ENCODE results near the gene ATP6V0A4.
A peak's percentile ranks its signal among the peaks of the same experiment; 100 is the strongest.

The ATP6V0A4 gene

GRCh38 chr7:138756591-138757242, 41.3 kb downstream of the ATP6V0A4 start:
- DNase-seq (ENCODE audit: low spot score): no peak
- H3K4me2 ChIP-seq (ENCODE audit: insufficient read depth, low read length, poor library complexity, severe bottlenecking): no peak overlapping the region

DNA sequence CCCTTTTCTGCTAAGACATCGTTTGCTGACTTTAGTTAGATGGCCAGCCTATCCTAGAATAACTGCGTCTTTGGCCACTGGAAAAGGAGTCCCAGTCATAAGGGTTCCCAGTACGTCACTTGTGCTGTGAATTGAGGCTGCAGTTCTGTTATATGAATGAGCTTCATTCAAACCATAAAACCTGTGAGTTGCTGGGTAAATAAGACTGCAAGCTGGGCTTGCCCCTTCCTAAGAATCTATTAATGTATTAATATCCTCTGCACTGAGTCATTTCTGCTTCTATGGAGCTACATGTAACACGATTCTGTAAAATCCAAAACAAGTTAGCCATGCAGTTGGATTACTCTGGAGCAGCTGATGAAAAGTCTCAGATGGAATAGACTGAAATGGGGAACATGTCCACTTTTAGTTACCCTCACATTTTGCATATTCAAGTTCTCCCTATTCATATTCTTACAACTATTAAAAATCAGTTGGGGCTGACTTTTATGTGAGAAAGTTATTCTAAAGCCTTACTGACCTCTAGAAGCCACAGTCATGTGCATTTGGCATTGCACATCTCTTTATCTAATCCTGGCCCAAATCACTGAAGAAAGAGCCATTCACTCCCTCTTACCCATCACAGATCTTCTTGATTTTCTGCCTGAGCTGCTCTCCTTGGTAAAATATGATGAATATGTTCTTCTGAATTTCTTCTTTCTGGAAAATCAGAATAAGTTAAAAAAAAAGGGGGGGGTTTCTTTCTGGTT, 42.0 kb downstream of the ATP6V0A4 start:
- Histone ChIP-seq H2BK5ac (ENCODE audit: low read length) (no peak overlapping the region), H3K27me3 (ENCODE audit: control insufficient read depth in 3 of 3, insufficient read depth in 3 of 3, low read depth in 1 of 3, low read length in 3 of 3) (no peaks in the 10 kb centered on the region), H2AFZ (ENCODE audit: low read length) (peak overlapping the region; percentile 51), H4K8ac (ENCODE audit: low read depth, low read length) (no peak overlapping the region), H2BK120ac (ENCODE audit: low read depth, low read length) (no peak overlapping the region), H3K79me1 (ENCODE audit: low read depth, low read length) (no peaks in the 10 kb centered on the region), H2BK12ac (ENCODE audit: low read length) (no peak overlapping the region), H2BK15ac (ENCODE audit: low read length) (no peak overlapping the region), H3K9me3 (replicated peaks in 1 of 2; ENCODE audit: control insufficient read depth in 2 of 2, insufficient read depth in 1 of 2, low read depth in 1 of 2, low read length in 2 of 2) (no peaks in the 10 kb centered on the region), H3K18ac (ENCODE audit: low read length) (no peak overlapping the region), H3K4me1 (ENCODE audit: control insufficient read depth in 2 of 2, insufficient read depth in 1 of 2, low read depth in 1 of 2, low read length in 2 of 2) (peaks cover 0 to 16% of the 10 kb centered on the region in 2 donors), H3K9ac (ENCODE audit: low read depth, low read length, poor library complexity) (no peak overlapping the region), H3K36me3 (replicated peaks in 1 of 2; ENCODE audit: control insufficient read depth in 2 of 2, insufficient read depth in 2 of 2, low read length in 2 of 2) (no peaks in the 10 kb centered on the region), H3K4ac (ENCODE audit: low read length) (no peak overlapping the region), H2AK5ac (ENCODE audit: low read depth, low read length) (no peak overlapping the region), H3K4me2 (ENCODE audit: insufficient read depth, low read length, poor library complexity, severe bottlenecking) (no peak overlapping the region), H4K91ac (ENCODE audit: low read depth, low read length, poor library complexity) (no peak overlapping the region), H3K23ac (ENCODE audit: low read depth, low read length, poor library complexity) (no peak overlapping the region), H3K4me3 (ENCODE audit: low read length in 2 of 2) (no peak overlapping the region), H3K27ac (replicated peaks; ENCODE audit: low read length) (no peak overlapping the region), H3K14ac (ENCODE audit: low read length) (no peak overlapping the region)
- no peak for DNase-seq (ENCODE audit: low spot score)
- no CpG with 5 or more reads among the region's 4 CpGs for WGBS, 2 donors (ENCODE audit: extremely low coverage in 2 of 2, insufficient read length in 2 of 2, insufficient replicate concordance in 1 of 2)

More at GRCh38 chr7:138756591-138757242, 41.3 kb downstream of the ATP6V0A4 start:
- no peak overlapping the region for H2BK5ac ChIP-seq (ENCODE audit: low read length)
- H3K9me3 ChIP-seq (replicated peaks in 1 of 2; ENCODE audit: control insufficient read depth in 2 of 2, insufficient read depth in 1 of 2, low read depth in 1 of 2, low read length in 2 of 2): no peaks in the 10 kb centered on the region
- no peak overlapping the region for H2BK12ac ChIP-seq (ENCODE audit: low read length)
- peaks cover 0 to 15% of the 10 kb centered on the region in 2 donors for H3K4me1 ChIP-seq (ENCODE audit: control insufficient read depth in 2 of 2, insufficient read depth in 1 of 2, low read depth in 1 of 2, low read length in 2 of 2)
- no peak overlapping the region for H3K18ac ChIP-seq (ENCODE audit: low read length)
- no peak overlapping the region for H4K8ac ChIP-seq (ENCODE audit: low read depth, low read length)
- no peaks in the 10 kb centered on the region for H3K79me1 ChIP-seq (ENCODE audit: low read depth, low read length)
- no peak overlapping the region for H3K4me3 ChIP-seq (ENCODE audit: low read length in 2 of 2)
- H3K36me3 ChIP-seq (replicated peaks in 1 of 2; ENCODE audit: control insufficient read depth in 2 of 2, insufficient read depth in 2 of 2, low read length in 2 of 2): no peaks in the 10 kb centered on the region
- no CpG with 5 or more reads among the region's 4 CpGs for WGBS, 2 donors (ENCODE audit: extremely low coverage in 2 of 2, insufficient read length in 2 of 2, insufficient replicate concordance in 1 of 2)
- H2AK5ac ChIP-seq (ENCODE audit: low read depth, low read length): no peak overlapping the region
- no peak overlapping the region for H2BK120ac ChIP-seq (ENCODE audit: low read depth, low read length)
- no peak overlapping the region for H4K91ac ChIP-seq (ENCODE audit: low read depth, low read length, poor library complexity)
- no peak overlapping the region for H3K14ac ChIP-seq (ENCODE audit: low read length)
- H3K9ac ChIP-seq (ENCODE audit: low read depth, low read length, poor library complexity): no peak overlapping the region
- H3K4ac ChIP-seq (ENCODE audit: low read length): no peak overlapping the region
- no peak overlapping the region for H2BK15ac ChIP-seq (ENCODE audit: low read length)
- no peak overlapping the region for H3K23ac ChIP-seq (ENCODE audit: low read depth, low read length, poor library complexity)
- no peak overlapping the region for H3K27ac ChIP-seq (replicated peaks; ENCODE audit: low read length)
- no peaks in the 10 kb centered on the region for H3K27me3 ChIP-seq (ENCODE audit: control insufficient read depth in 3 of 3, insufficient read depth in 3 of 3, low read depth in 1 of 3, low read length in 3 of 3)
- H2AFZ ChIP-seq (ENCODE audit: low read length): no peak overlapping the region

- Histone ChIP-seq H3K27me3 (ENCODE audit: control insufficient read depth in 3 of 3, insufficient read depth in 3 of 3, low read depth in 1 of 3, low read length in 3 of 3) (no peaks in the 10 kb centered on the region), H3K4me3 (ENCODE audit: low read length in 2 of 2) (no peak overlapping the region), H3K14ac (ENCODE audit: low read length) (no peak overlapping the region), H3K36me3 (replicated peaks in 1 of 2; ENCODE audit: control insufficient read depth in 2 of 2, insufficient read depth in 2 of 2, low read length in 2 of 2) (no peaks in the 10 kb centered on the region), H2AK5ac (ENCODE audit: low read depth, low read length) (no peak overlapping the region), H4K8ac (ENCODE audit: low read depth, low read length) (no peak overlapping the region), H3K18ac (ENCODE audit: low read length) (no peak overlapping the region), H4K91ac (ENCODE audit: low read depth, low read length, poor library complexity) (no peak overlapping the region), H3K79me1 (ENCODE audit: low read depth, low read length) (no peaks in the 10 kb centered on the region), H2AFZ (ENCODE audit: low read length) (peak overlapping the region; percentile 51), H3K9ac (ENCODE audit: low read depth, low read length, poor library complexity) (no peak overlapping the region), H3K23ac (ENCODE audit: low read depth, low read length, poor library complexity) (no peak overlapping the region), H2BK120ac (ENCODE audit: low read depth, low read length) (no peak overlapping the region), H3K4me2 (ENCODE audit: insufficient read depth, low read length, poor library complexity, severe bottlenecking) (no peak overlapping the region), H2BK5ac (ENCODE audit: low read length) (no peak overlapping the region), H3K9me3 (replicated peaks in 1 of 2; ENCODE audit: control insufficient read depth in 2 of 2, insufficient read depth in 1 of 2, low read depth in 1 of 2, low read length in 2 of 2) (no peaks in the 10 kb centered on the region), H3K27ac (replicated peaks; ENCODE audit: low read length) (no peak overlapping the region), H2BK12ac (ENCODE audit: low read length) (no peak overlapping the region), H3K4ac (ENCODE audit: low read length) (no peak overlapping the region), H2BK15ac (ENCODE audit: low read length) (no peak overlapping the region), H3K4me1 (ENCODE audit: control insufficient read depth in 2 of 2, insufficient read depth in 1 of 2, low read depth in 1 of 2, low read length in 2 of 2) (peaks cover 0 to 20% of the 10 kb centered on the region in 2 donors)
- DNase-seq (ENCODE audit: low spot score): no peak
- no CpG with 5 or more reads among the region's 10 CpGs for whole genome bisulfite sequencing, 2 donors (ENCODE audit: extremely low coverage in 2 of 2, insufficient read length in 2 of 2, insufficient replicate concordance in 1 of 2)
Observed at GRCh38 chr7:138755331-138755747, 42.7 kb downstream of the ATP6V0A4 start.

DNA sequence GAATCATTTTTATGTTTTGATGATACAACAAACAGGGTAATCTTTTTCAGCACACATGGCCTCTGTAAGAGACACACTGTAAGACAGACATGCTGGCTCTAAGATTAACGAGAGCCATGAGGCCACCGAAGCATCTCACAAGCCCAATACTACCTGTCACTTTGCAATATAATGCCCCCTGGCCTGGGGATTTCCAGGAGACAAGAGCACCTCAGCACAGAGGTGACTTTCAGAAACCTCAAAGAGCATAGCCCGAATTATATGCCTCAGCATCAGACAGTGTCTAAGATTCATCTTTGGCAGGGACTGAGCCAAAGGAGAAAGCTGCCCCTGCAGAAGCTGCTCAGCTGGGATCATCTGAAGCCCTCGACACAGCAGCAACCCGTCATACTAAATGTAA, 44.4 kb downstream of the ATP6V0A4 start:
- H2BK120ac ChIP-seq (ENCODE audit: low read depth, low read length): no peak overlapping the region
- peaks cover 0 to 20% of the 10 kb centered on the region in 2 donors for H3K4me1 ChIP-seq (ENCODE audit: control insufficient read depth in 2 of 2, insufficient read depth in 1 of 2, low read depth in 1 of 2, low read length in 2 of 2)
- H3K9me3 ChIP-seq (replicated peaks in 1 of 2; ENCODE audit: control insufficient read depth in 2 of 2, insufficient read depth in 1 of 2, low read depth in 1 of 2, low read length in 2 of 2): no peaks in the 10 kb centered on the region
- no CpG with 5 or more reads among the region's 5 CpGs for WGBS, 2 donors (ENCODE audit: extremely low coverage in 2 of 2, insufficient read length in 2 of 2, insufficient replicate concordance in 1 of 2)
- DNase-seq (ENCODE audit: low spot score): no peak
- H4K91ac ChIP-seq (ENCODE audit: low read depth, low read length, poor library complexity): no peak overlapping the region
- no peak overlapping the region for H2BK5ac ChIP-seq (ENCODE audit: low read length)
- H3K18ac ChIP-seq (ENCODE audit: low read length): no peak overlapping the region
- H3K36me3 ChIP-seq (replicated peaks in 1 of 2; ENCODE audit: control insufficient read depth in 2 of 2, insufficient read depth in 2 of 2, low read length in 2 of 2): no peaks in the 10 kb centered on the region
- no peak overlapping the region for H3K27ac ChIP-seq (replicated peaks; ENCODE audit: low read length)
- no peak overlapping the region for H3K4me2 ChIP-seq (ENCODE audit: insufficient read depth, low read length, poor library complexity, severe bottlenecking)
- H3K27me3 ChIP-seq (ENCODE audit: control insufficient read depth in 3 of 3, insufficient read depth in 3 of 3, low read depth in 1 of 3, low read length in 3 of 3): no peaks in the 10 kb centered on the region
- H2AK5ac ChIP-seq (ENCODE audit: low read depth, low read length): no peak overlapping the region
- H2AFZ ChIP-seq (ENCODE audit: low read length): no peak overlapping the region
- H2BK15ac ChIP-seq (ENCODE audit: low read length): no peak overlapping the region
- H3K9ac ChIP-seq (ENCODE audit: low read depth, low read length, poor library complexity): no peak overlapping the region
- H4K8ac ChIP-seq (ENCODE audit: low read depth, low read length): no peak overlapping the region
- H3K4me3 ChIP-seq (ENCODE audit: low read length in 2 of 2): no peak overlapping the region
- no peaks in the 10 kb centered on the region for H3K79me1 ChIP-seq (ENCODE audit: low read depth, low read length)
- H3K23ac ChIP-seq (ENCODE audit: low read depth, low read length, poor library complexity): no peak overlapping the region
- no peak overlapping the region for H2BK12ac ChIP-seq (ENCODE audit: low read length)
- H3K14ac ChIP-seq (ENCODE audit: low read length): no peak overlapping the region
- H3K4ac ChIP-seq (ENCODE audit: low read length): no peak overlapping the region
